Measurements from ENCODE around the gene TMEM250. TPM values are rescaled to one million over a fixed set of nuclear protein-coding genes. Genes with fewer than 3 reads are reported as not detected.

Gene TMEM250
- total and polyA plus RNA-seq, 9 donors: 19.7 to 27.9 (median 22.9) TPM

GRCh38 chr9:136120438-136120844 is 1.8 kb upstream of the TMEM250 start:
- no peaks in the 10 kb centered on the region for H3K9me3 ChIP-seq (replicated peaks; ENCODE audit: control insufficient read depth, low read depth, low read length)
- no peak for DNase-seq
- peaks cover 11% of the 10 kb centered on the region for H3K27me3 ChIP-seq (ENCODE audit: control insufficient read depth, insufficient read depth, low read length)
- peaks cover 52% of the 10 kb centered on the region for H3K4me1 ChIP-seq (ENCODE audit: control insufficient read depth, insufficient read depth, low read length)
- WGBS (ENCODE audit: insufficient coverage): 87% methylated on average over 18 of the region's 18 CpGs
- peaks cover 15% of the 10 kb centered on the region for H3K36me3 ChIP-seq (ENCODE audit: control insufficient read depth, insufficient read depth, low read length)
- H3K4me3 ChIP-seq (ENCODE audit: low read length): no peak overlapping the region
- no peak overlapping the region for H3K27ac ChIP-seq (ENCODE audit: low read length)

- peaks cover 54% of the 10 kb centered on the region for H3K4me1 ChIP-seq (ENCODE audit: control insufficient read depth, insufficient read depth, low read length)
- 25% methylated on average over 8 of the region's 11 CpGs for WGBS (ENCODE audit: insufficient coverage)
- H3K4me3 ChIP-seq (ENCODE audit: low read length): peak overlapping the region; percentile 68
- H3K27ac ChIP-seq (ENCODE audit: low read length): peak overlapping the region; percentile 91
- peaks cover 20% of the 10 kb centered on the region for H3K36me3 ChIP-seq (ENCODE audit: control insufficient read depth, insufficient read depth, low read length)
- no peaks in the 10 kb centered on the region for H3K9me3 ChIP-seq (replicated peaks; ENCODE audit: control insufficient read depth, low read depth, low read length)
- no peak for DNase-seq
- H3K27me3 ChIP-seq (ENCODE audit: control insufficient read depth, insufficient read depth, low read length): peaks cover 11% of the 10 kb centered on the region
These were observed 1.3 kb upstream of the TMEM250 start for GRCh38 chr9:136119883-136120393.

GRCh38 chr9:136119061-136119882 is 597 bp upstream of the TMEM250 start:
- H3K4me1 ChIP-seq (ENCODE audit: control insufficient read depth, insufficient read depth, low read length): peaks cover 54% of the 10 kb centered on the region
- peaks cover 7% of the 10 kb centered on the region for H3K27me3 ChIP-seq (ENCODE audit: control insufficient read depth, insufficient read depth, low read length)
- peak overlapping the region; percentile 91 for H3K27ac ChIP-seq (ENCODE audit: low read length)
- H3K4me3 ChIP-seq (ENCODE audit: low read length): peak overlapping the region; percentile 68
- no peaks in the 10 kb centered on the region for H3K9me3 ChIP-seq (replicated peaks; ENCODE audit: control insufficient read depth, low read depth, low read length)
- peaks cover 26% of the 10 kb centered on the region for H3K36me3 ChIP-seq (ENCODE audit: control insufficient read depth, insufficient read depth, low read length)
- peak; percentile 65 for DNase-seq
- under 1% methylated on average over 64 of the region's 64 CpGs for WGBS (ENCODE audit: insufficient coverage)

- peaks cover 51% of the 10 kb centered on the region for H3K4me1 ChIP-seq (ENCODE audit: control insufficient read depth, insufficient read depth, low read length)
- H3K27me3 ChIP-seq (ENCODE audit: control insufficient read depth, insufficient read depth, low read length): no peaks in the 10 kb centered on the region
- H3K36me3 ChIP-seq (ENCODE audit: control insufficient read depth, insufficient read depth, low read length): peaks cover 28% of the 10 kb centered on the region
- H3K27ac ChIP-seq (ENCODE audit: low read length): peak overlapping the region; percentile 51
- H3K9me3 ChIP-seq (replicated peaks; ENCODE audit: control insufficient read depth, low read depth, low read length): no peaks in the 10 kb centered on the region
- H3K4me3 ChIP-seq (ENCODE audit: low read length): peak overlapping the region; percentile 68
- WGBS (ENCODE audit: insufficient coverage): under 1% methylated on average over 36 of the region's 36 CpGs
- DNase-seq: peak; percentile 46
These were observed 757 bp downstream of the TMEM250 start for GRCh38 chr9:136117916-136118319.

GRCh38 chr9:136117291-136117915 is 1.3 kb downstream of the TMEM250 start:
- no peaks in the 10 kb centered on the region for H3K27me3 ChIP-seq (ENCODE audit: control insufficient read depth, insufficient read depth, low read length)

GRCh38 chr9:136116360-136117098 is 2.1 kb downstream of the TMEM250 start:
- Histone ChIP-seq H3K36me3 (ENCODE audit: control insufficient read depth, insufficient read depth, low read length) (peaks cover 28% of the 10 kb centered on the region), H3K27ac (ENCODE audit: low read length) (peak overlapping the region; percentile 42), H3K9me3 (replicated peaks; ENCODE audit: control insufficient read depth, low read depth, low read length) (no peaks in the 10 kb centered on the region), H3K4me1 (ENCODE audit: control insufficient read depth, insufficient read depth, low read length) (peaks cover 47% of the 10 kb centered on the region), H3K4me3 (ENCODE audit: low read length) (no peak overlapping the region), H3K27me3 (ENCODE audit: control insufficient read depth, insufficient read depth, low read length) (no peaks in the 10 kb centered on the region)
- no peak for DNase-seq
- 93% methylated on average over 66 of the region's 69 CpGs for WGBS (ENCODE audit: insufficient coverage)

More at GRCh38 chr9:136117291-136117915, 1.3 kb downstream of the TMEM250 start:
- peak overlapping the region; percentile 68 for H3K4me3 ChIP-seq (ENCODE audit: low read length)
- no peak for DNase-seq
- H3K4me1 ChIP-seq (ENCODE audit: control insufficient read depth, insufficient read depth, low read length): peaks cover 47% of the 10 kb centered on the region
- H3K36me3 ChIP-seq (ENCODE audit: control insufficient read depth, insufficient read depth, low read length): peaks cover 28% of the 10 kb centered on the region
- 48% methylated on average over 23 of the region's 23 CpGs for WGBS (ENCODE audit: insufficient coverage)
- H3K9me3 ChIP-seq (replicated peaks; ENCODE audit: control insufficient read depth, low read depth, low read length): no peaks in the 10 kb centered on the region
- H3K27ac ChIP-seq (ENCODE audit: low read length): peak overlapping the region; percentile 51

- H3K4me1 ChIP-seq (ENCODE audit: control insufficient read depth, insufficient read depth, low read length): peaks cover 52% of the 10 kb centered on the region
- peaks cover 28% of the 10 kb centered on the region for H3K36me3 ChIP-seq (ENCODE audit: control insufficient read depth, insufficient read depth, low read length)
- no peak for DNase-seq
- WGBS (ENCODE audit: insufficient coverage): 84% methylated on average over 21 of the region's 22 CpGs
- no peaks in the 10 kb centered on the region for H3K9me3 ChIP-seq (replicated peaks; ENCODE audit: control insufficient read depth, low read depth, low read length)
- H3K4me3 ChIP-seq (ENCODE audit: low read length): no peak overlapping the region
- peak overlapping the region; percentile 51 for H3K27ac ChIP-seq (ENCODE audit: low read length)
- H3K27me3 ChIP-seq (ENCODE audit: control insufficient read depth, insufficient read depth, low read length): no peaks in the 10 kb centered on the region
These were observed 2.9 kb downstream of the TMEM250 start for GRCh38 chr9:136115641-136116359.

- H3K4me1 ChIP-seq (ENCODE audit: control insufficient read depth, insufficient read depth, low read length): peaks cover 52% of the 10 kb centered on the region
- H3K36me3 ChIP-seq (ENCODE audit: control insufficient read depth, insufficient read depth, low read length): peaks cover 28% of the 10 kb centered on the region
- DNase-seq: no peak
- 84% methylated on average over 12 of the region's 13 CpGs for WGBS (ENCODE audit: insufficient coverage)
- H3K9me3 ChIP-seq (replicated peaks; ENCODE audit: control insufficient read depth, low read depth, low read length): no peaks in the 10 kb centered on the region
- no peak overlapping the region for H3K4me3 ChIP-seq (ENCODE audit: low read length)
- peaks cover 2% of the 10 kb centered on the region for H3K27me3 ChIP-seq (ENCODE audit: control insufficient read depth, insufficient read depth, low read length)
- H3K27ac ChIP-seq (ENCODE audit: low read length): peak overlapping the region; percentile 51
These were observed 3.5 kb downstream of the TMEM250 start for GRCh38 chr9:136115206-136115605.

GRCh38 chr9:136114610-136115009 is 4.1 kb downstream of the TMEM250 start:
- Histone ChIP-seq H3K27ac (ENCODE audit: low read length) (no peak overlapping the region), H3K9me3 (replicated peaks; ENCODE audit: control insufficient read depth, low read depth, low read length) (no peaks in the 10 kb centered on the region), H3K27me3 (ENCODE audit: control insufficient read depth, insufficient read depth, low read length) (peaks cover 2% of the 10 kb centered on the region), H3K4me1 (ENCODE audit: control insufficient read depth, insufficient read depth, low read length) (peaks cover 52% of the 10 kb centered on the region), H3K4me3 (ENCODE audit: low read length) (no peak overlapping the region), H3K36me3 (ENCODE audit: control insufficient read depth, insufficient read depth, low read length) (peaks cover 28% of the 10 kb centered on the region)
- 90% methylated on average over 17 of the region's 18 CpGs for WGBS (ENCODE audit: insufficient coverage)
- no peak for DNase-seq
